ENCODE results near the gene DNAH1.
"Not testable (repeated sequence)": the region's sequence is repeated elsewhere in the genome, so short reads cannot be mapped to it uniquely, and the experiment has no call there.

DNAH1 gene

GRCh38 chr3:52331906-52332305, 15.8 kb downstream of the DNAH1 start:
- in situ Hi-C loops (cut with MboI; ENCODE audit: low sequenced_read_pairs): no loop called here

- in situ Hi-C loops (cut with MboI; ENCODE audit: low sequenced_read_pairs): no loop called here
Measured at GRCh38 chr3:52333869-52334557, 17.9 kb downstream of the DNAH1 start.

- in situ Hi-C loops (cut with MboI; ENCODE audit: low sequenced_read_pairs): not testable (repeated sequence)
Measured at GRCh38 chr3:52338131-52338530, 22.0 kb downstream of the DNAH1 start.

GRCh38 chr3:52339612-52340011, 23.5 kb downstream of the DNAH1 start:
- in situ Hi-C loops (cut with MboI; ENCODE audit: low sequenced_read_pairs): loop anchor here (10.0 kb wide), 1 partner anchor 105 kb away; the partner anchor contains the start of gene TWF2

GRCh38 chr3:52341123-52341522, 25.0 kb downstream of the DNAH1 start:
- in situ Hi-C loops (cut with MboI; ENCODE audit: low sequenced_read_pairs): loop anchor here (10.0 kb wide), 1 partner anchor 106 kb away; the partner anchor contains the start of gene TWF2

GRCh38 chr3:52343946-52344600, 28.0 kb downstream of the DNAH1 start:
- in situ Hi-C loops (cut with MboI; ENCODE audit: low sequenced_read_pairs): loop anchor here (10.0 kb wide), 1 partner anchor 109 kb away; the partner anchor contains the start of gene TWF2

GRCh38 chr3:52345521-52346109, 29.5 kb downstream of the DNAH1 start:
- in situ Hi-C loops (cut with MboI; ENCODE audit: low sequenced_read_pairs): loop anchor here (10.0 kb wide), 1 partner anchor 111 kb away; the partner anchor contains the start of gene TWF2

GRCh38 chr3:52346623-52347530, 30.8 kb downstream of the DNAH1 start:
- in situ Hi-C loops (cut with MboI; ENCODE audit: low sequenced_read_pairs): loop anchor here (10.0 kb wide), 1 partner anchor 112 kb away; the partner anchor contains the start of gene TWF2

GRCh38 chr3:52347716-52348635, 31.9 kb downstream of the DNAH1 start:
- in situ Hi-C loops (cut with MboI; ENCODE audit: low sequenced_read_pairs): loop anchor here (10.0 kb wide), 1 partner anchor 113 kb away; the partner anchor contains the start of gene TWF2

GRCh38 chr3:52349131-52349530, 33.0 kb downstream of the DNAH1 start:
- in situ Hi-C loops (cut with MboI; ENCODE audit: low sequenced_read_pairs): loop anchor here (10.0 kb wide), 1 partner anchor 114 kb away; the partner anchor contains the start of gene TWF2

- in situ Hi-C loops (cut with MboI; ENCODE audit: low sequenced_read_pairs): loop anchor here (10.0 kb wide), 1 partner anchor 115 kb away; the partner anchor contains the start of gene TWF2
Measured at GRCh38 chr3:52349611-52350395, 33.7 kb downstream of the DNAH1 start.

GRCh38 chr3:52350416-52350815, 34.3 kb downstream of the DNAH1 start:
- in situ Hi-C loops (cut with MboI; ENCODE audit: low sequenced_read_pairs): no loop called here

GRCh38 chr3:52350981-52351761, 35.1 kb downstream of the DNAH1 start:
- in situ Hi-C loops (cut with MboI; ENCODE audit: low sequenced_read_pairs): no loop called here

- in situ Hi-C loops (cut with MboI; ENCODE audit: low sequenced_read_pairs): no loop called here
Measured at GRCh38 chr3:52351762-52352368, 35.7 kb downstream of the DNAH1 start.

- in situ Hi-C loops (cut with MboI; ENCODE audit: low sequenced_read_pairs): no loop called here
Measured at GRCh38 chr3:52352566-52352965, 36.4 kb downstream of the DNAH1 start.

- in situ Hi-C loops (cut with MboI; ENCODE audit: low sequenced_read_pairs): no loop called here
Measured at GRCh38 chr3:52353291-52353855, 37.3 kb downstream of the DNAH1 start.

GRCh38 chr3:52354676-52355075, 38.6 kb downstream of the DNAH1 start:
- in situ Hi-C loops (cut with MboI; ENCODE audit: low sequenced_read_pairs): no loop called here
